Fibroblast of skin of scalp (primary cell): ENCODE measurements around the gene CIZ1.

ENCODE experiments used
- DNase-seq: peaks from one replicate; pipeline ENCODE4 v3.0.0-alpha.2; 2013

CIZ1 gene

DNA sequence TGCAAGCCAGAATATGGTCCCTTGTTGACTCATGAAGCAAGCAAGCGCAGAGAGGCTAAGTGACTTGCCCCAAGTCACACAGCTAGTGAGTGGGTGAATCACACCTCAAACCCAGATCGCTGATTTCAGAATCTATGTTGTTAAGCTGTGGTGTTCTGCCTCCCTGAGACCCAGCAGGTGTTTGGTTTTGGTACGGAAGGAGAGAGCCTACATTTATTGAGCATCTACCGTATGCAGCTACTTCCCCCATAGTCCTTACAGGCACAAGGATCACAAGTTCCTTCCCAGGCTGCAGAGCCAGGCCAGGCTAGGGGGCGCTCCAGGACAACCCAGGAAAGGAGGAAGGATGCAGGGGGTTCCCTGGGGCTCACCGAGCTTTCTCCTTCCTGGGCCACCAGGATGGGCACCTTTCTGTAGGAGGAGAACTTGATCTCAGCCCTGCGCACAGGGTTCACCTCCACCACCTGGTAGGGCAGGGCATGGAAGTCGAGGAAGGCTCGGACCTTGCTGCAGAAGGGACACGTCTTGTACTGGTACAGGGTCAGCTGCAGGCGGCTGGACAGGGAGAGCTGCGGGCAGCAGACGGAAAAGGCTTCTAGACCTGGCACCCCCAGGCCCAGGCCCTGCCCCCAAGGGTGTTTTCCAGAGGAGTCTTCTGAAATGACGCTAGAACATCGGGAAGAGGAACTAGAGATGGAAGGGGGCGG is 66.3 kb downstream of the CIZ1 start:
- peak; percentile 56 for DNase-seq

DNA sequence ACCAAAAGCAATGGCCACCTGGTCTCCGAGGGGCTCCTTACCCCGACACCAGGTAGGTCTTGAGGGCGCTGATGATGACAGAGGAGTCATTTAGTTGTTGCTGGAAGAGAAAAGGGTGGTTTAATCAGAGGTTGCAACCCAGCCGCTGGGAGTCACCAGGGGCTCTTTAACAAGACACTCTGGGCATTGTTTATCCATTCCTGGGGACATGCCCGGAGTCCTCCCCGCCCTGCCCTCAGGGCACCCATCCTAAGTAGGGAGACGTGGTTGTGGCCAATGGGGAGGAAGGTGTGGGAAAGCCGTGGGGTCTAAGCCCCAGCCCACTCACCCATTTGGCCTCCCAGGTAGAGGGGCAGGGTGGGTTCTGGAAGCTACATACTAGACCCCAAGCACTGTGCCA is 66.9 kb downstream of the CIZ1 start:
- DNase-seq, result no peak

DNA sequence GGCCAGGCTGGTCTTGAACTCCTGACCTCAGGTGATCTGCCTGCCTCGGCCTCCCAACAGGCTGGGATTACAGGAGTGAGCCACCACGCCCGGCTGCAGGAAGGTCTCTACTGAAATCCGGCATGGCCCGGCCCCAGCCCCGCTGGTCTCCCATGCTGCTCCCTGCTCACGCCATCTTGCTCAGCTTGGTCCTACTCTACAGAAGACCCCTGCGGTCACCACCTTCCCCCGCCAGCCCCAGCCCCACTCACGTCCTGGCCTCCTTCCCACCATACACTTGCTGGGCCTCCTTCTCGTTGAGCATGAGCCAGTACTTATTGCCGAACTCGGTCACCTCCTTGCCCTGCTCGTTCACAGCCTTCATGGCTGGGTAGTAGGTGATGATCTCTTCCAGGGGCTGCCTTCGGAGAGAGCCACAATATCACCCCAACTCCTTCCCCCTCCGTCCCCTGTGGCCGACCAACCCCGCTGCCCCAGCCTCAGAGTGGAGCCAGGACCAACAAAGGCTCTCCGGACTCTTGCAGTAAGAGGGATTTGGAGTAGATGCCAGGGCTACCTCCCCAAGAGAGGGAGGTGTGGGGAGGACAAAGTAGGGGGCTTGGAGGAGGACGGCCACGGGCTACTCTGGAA is 67.8 kb downstream of the CIZ1 start:
- no peak for DNase-seq

DNA sequence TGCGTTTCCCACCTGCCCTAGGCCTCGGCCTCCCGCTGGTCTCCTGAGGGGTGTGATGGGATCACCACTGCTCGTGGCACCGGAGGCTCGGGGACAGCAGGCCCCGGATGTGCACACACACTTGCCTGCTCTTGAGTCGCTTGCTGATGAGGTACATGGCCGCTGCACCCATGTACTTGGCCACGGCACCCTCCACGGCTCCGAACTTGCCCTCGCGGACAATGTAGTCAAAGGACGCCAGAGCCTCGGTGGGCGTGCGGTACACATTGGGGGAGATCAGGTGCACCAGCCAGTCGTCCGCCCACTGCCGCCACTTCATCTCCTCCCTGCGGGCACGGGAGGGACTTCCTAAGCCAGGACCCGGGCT is 68.6 kb downstream of the CIZ1 start:
- no peak for DNase-seq

DNA sequence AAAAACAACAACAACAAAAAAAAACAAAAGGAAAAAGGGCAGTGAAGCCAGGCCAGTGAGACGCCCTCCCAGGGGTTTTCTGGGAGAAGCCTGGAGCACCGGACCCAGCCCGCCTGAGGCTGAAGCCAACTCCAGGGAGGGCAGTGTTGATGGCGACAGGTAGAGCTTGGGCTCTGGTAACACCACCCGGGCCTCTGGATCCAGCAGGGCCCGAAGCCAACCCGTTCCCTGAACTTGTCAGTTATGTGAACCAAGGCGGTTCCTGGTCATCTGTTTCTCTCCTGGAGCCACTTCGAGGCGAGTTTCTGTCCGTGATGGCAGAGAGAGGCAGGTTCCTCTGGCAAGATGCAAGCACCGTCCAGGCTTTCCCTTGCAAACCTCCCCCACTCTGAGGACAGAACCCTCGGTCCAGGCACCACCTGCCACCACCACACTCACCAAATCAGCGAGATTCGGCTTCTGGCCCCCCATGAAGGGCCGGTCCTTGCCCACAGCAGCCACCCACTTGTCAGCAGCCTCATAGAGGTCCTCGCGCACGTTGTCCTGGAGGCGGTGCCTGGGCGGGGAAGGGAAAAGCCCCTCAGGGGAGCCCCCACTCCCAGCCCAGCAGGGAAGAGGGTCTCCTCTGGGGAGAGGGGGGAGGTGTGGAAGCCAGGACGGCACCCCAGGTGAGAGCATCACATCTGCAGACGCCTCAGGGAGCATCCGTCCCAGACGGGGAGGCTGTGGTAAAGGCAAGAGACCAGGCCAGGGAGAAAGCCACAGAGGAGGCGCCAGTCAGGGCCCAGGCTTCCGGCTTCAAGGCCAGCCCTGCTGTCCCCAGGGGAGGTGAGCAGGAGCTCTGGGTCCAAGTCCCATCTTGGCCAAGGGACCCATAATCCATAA is 69.2 kb downstream of the CIZ1 start:
- DNase-seq, result no peak

DNA sequence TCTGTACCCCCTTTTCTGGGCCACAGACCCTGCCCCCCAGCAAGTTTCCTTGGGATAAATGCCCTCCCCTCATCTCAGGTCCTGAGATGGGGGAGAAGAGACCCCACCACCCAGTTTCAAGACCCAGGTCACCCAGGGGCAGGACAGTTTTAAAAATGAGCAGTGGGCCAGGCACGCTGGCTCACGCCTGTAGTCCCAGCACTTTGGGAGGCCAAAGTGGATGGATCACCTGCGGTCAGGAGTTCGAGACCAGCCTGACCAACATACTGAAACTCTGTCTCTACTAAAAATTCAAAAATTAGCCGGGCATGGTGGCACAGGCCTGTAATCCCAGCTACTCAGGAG is 69.9 kb downstream of the CIZ1 start:
- DNase-seq, result no peak

DNA sequence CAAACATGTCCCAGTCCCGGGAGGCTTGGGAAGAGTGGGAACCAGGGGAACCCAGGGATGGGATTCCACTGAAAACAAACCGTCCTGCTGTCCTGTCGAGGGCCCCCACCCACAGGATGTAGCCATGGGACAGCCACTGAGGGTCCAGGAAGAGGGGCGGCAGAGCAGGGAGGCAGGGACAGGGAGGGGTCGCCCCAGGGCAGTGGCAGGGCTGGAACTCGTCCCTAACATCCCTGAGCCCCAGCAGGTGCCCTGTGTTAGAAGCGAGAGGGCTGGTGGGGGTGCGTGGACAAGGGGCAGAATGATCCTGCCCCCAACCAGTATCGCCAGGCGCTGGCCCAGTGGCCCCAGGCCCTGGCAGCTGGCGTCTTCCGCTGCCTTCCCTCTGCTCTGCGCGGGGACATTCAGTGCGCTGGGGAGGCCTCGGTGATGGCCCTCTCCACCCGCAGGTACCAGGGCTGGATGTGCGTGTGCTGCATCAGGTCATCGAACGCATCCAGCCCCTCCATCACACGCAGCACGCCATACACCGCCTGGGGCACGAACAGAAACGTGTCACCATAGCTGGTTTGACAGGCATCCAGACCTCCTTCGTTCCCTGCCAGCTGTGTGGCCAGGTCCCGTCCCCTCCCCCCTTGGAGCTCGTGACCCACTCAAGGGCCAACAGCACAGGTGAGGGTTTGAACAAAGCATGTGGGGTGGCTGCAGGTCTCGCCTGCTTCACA is 70.5 kb downstream of the CIZ1 start:
- DNase-seq, result no peak

DNA sequence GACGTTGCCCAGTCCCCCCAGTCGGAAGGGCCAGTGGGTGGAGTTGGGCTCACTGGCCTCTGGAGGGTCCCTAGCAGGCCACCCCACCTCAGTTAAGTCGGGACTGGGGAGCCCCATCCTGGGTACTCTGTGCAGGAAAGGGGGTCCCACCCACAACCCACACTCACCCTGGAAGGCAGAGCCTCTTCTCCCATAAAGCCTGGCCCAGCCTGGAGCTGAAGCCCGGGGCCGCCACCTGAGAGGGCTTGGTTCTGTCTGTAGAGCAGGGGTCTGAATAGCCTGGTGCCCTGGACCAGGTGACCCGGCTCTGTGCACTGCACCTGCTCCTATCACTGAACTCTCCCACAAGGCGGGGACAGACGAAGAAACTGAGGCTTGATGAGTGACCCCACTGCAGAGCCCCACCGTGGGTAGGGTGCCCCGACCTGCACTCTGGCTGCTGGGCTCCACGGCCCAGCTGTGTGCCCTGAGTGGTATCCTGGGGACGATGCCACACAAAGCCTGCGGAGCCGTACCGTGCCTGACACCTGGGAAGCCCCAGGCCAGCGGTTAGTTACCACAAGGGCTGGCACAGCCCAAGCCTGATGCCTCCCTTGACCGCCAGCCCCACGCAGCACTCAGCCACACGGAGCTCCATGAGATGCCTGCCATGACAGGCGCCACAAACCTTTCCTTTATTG is 71.2 kb downstream of the CIZ1 start:
- no peak for DNase-seq

DNA sequence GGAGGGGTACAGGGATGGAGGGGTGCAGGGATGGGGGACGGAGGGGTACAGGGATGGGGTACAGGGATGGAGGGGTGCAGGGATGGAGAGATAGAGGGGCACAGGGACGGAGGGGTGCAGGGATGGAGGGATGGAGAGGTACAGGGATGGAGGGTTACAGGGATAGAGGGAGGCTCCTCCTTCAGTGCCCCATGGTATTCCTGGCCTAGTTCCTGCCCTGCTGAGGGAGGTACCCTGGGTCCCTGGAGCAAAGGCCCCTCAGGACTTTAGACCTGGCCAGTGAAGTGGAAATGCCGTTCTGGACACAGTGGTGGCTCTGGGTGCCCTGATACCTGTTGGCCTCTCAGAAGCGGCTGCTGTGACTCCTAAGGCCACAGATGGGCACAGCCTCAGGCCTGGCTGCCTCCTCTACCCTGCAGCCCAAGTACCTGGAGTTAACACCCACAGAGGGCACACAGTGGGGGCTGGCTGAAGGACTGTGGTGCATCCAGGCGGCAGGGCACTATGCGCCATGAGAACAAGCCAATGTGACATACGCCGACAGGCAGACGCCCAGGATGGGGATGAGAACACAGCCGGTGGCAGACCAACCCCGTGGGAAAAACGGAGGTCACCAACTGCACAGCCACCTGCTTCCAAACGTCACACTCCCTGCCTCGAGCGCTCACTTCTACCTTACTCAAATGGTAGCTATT is 72.3 kb downstream of the CIZ1 start:
- no peak for DNase-seq

DNA sequence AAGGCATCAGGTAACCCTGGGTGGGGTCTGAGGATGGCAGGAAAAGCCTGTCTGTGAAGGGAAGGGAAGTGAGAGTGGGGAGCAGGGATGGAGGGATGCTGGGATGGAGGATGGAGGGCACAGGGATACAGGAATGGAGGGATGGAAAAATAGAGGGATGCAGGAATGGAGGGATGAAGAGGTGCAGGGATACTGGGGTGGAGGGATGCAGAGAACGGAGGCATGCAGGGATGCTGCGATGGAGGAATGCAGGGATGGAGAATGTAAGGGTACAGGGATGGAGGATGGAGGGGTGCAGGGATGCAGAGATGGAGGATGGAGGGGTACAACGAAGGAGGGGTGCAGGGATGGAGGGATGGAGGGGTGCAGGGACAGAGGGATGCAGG is 72.9 kb downstream of the CIZ1 start:
- DNase-seq, result no peak

DNA sequence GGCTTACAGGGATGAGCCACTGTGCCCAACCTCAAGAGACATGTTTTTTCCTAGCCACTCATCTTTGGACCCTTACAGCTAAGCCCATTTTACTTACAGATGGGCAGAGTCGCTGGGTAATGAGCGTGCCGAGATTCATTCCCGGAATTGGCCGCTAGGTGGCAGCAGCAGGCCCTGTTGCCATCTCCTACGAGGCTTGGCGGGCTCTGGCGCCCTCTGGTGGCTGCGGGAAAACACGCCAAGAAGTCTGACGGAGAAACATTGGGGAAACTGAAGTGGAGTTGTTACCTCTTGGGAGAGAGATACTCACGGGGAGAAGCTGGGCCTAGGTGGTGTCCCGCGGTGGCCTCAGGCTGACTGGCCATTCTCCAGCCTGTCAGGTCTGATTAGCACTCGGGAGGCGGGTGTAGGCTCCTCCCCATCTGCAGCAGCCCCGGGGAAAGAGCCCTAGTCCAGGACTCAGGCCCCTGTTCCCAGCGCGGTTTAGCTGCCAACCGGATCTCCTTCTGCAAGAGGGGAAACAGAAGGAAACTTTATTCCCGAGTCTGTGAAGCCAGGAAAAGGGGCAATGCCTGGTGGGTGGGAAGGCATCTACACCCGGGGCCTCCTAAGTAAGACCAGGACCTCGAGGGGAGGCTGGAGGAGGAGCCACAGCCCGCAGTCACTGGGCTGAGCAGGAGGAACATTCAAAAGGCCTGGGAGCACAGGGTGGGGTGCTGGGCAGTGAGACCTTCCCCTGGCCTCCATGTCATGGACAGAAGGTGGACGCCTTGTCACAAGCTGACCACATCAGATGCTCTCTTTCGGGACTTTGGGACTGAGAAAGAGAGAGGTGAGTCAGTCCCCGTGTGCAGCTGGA is 73.5 kb downstream of the CIZ1 start:
- DNase-seq, result peak; percentile 84

DNA sequence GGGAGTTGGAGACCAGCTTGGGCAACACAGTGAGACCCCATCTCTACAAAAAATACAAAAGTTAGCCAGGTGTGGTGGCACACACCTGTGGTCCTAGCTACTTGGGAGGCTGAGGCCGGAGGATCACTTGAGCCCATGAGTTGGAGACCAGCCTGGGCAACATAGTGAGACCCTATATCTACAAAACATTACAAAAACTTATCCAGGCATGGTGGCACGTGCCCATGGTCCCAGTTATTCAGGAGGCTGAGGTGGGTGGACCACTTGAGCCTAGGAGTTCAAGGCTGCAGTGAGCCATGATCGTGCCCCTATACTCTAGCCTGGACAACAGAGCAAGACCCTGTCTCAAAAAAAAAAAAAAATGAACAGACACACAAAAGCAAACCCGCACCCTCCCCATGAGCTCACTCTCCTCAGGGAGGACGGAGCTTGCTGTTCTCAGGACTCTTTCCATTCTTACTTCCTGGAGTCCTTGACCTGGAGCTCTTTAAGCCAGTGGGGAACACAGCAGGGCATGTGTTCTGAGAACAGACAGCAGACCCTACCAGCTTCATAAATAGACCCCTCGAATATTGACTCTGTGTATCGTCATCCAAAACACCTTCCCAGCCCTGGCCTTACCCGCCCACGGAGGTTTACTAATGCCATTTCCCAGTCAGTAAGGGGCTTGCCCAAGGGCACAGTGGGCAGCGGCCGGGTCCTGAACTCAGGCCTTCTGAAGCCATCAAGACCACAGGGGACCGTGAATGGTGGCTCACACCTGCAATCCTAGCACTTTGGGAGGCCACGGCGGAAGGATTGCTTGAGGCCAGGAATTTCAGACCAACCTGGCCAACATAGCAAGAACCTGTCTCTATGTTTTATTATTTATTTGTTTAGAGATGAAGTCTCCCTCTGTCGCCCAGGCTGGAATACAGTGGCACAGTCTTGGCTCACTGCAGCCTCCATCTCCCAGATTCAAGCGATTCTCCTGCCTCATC is 75.0 kb downstream of the CIZ1 start:
- no peak for DNase-seq
